ENCODE results near the gene MPL.

DNA sequence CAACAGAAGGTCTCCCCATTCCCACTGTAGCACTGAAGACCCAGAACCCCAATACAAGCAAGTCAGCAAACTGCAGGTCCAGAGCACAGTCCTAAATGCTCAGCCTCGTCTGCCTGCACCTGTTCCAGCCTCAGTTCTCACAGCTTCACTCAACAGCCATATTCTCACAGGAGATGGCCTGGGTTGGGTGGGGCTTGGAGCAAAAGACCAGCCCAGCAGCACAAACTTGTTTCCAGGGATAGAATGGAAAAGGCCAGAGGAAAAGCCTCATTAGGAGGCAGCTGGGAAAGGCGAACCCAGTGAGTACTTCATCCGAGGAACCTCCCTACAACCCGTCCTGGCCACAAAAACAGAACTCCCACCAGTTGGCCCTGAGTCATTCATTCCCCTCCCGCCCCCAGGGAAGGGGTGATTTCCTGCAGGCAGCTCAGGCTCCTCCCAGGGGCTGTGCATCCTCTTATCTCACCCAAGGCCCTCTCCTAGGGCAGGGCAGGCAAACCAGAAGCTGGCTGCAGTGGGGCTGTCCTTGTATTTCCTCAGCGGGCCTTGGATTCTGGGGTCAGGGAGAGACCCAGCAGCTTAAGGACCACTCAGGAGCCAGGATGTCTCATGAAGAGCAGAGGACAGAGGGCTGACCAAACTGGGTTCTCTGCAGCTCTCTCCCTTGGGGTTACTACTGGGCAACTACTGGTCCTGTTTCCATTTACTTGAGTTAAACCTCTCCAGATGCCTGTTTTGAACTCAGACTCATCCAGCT, 7.4 kb upstream of the MPL start:
- TF ChIP-seq, protein P1, sequence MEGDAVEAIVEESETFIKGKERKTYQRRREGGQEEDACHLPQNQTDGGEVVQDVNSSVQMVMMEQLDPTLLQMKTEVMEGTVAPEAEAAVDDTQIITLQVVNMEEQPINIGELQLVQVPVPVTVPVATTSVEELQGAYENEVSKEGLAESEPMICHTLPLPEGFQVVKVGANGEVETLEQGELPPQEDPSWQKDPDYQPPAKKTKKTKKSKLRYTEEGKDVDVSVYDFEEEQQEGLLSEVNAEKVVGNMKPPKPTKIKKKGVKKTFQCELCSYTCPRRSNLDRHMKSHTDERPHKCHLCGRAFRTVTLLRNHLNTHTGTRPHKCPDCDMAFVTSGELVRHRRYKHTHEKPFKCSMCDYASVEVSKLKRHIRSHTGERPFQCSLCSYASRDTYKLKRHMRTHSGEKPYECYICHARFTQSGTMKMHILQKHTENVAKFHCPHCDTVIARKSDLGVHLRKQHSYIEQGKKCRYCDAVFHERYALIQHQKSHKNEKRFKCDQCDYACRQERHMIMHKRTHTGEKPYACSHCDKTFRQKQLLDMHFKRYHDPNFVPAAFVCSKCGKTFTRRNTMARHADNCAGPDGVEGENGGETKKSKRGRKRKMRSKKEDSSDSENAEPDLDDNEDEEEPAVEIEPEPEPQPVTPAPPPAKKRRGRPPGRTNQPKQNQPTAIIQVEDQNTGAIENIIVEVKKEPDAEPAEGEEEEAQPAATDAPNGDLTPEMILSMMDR (IDR thresholded peaks at IDR 0.05; ENCODE audit: poor library complexity) = no peak
- TF ChIP-seq EZH2 (IDR thresholded peaks at IDR 0.05; ENCODE audit: borderline replicate concordance) = no peak
- no peak for TF ChIP-seq EZH2phosphoT487 (IDR thresholded peaks at IDR 0.05; ENCODE audit: low read depth, severe bottlenecking, unreplicated experiment)

All from hepatocyte (in vitro differentiated cells).